ENCODE measurements around the gene CCDC93.

The CCDC93 gene, protein sequence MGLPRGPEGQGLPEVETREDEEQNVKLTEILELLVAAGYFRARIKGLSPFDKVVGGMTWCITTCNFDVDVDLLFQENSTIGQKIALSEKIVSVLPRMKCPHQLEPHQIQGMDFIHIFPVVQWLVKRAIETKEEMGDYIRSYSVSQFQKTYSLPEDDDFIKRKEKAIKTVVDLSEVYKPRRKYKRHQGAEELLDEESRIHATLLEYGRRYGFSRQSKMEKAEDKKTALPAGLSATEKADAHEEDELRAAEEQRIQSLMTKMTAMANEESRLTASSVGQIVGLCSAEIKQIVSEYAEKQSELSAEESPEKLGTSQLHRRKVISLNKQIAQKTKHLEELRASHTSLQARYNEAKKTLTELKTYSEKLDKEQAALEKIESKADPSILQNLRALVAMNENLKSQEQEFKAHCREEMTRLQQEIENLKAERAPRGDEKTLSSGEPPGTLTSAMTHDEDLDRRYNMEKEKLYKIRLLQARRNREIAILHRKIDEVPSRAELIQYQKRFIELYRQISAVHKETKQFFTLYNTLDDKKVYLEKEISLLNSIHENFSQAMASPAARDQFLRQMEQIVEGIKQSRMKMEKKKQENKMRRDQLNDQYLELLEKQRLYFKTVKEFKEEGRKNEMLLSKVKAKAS

DNA sequence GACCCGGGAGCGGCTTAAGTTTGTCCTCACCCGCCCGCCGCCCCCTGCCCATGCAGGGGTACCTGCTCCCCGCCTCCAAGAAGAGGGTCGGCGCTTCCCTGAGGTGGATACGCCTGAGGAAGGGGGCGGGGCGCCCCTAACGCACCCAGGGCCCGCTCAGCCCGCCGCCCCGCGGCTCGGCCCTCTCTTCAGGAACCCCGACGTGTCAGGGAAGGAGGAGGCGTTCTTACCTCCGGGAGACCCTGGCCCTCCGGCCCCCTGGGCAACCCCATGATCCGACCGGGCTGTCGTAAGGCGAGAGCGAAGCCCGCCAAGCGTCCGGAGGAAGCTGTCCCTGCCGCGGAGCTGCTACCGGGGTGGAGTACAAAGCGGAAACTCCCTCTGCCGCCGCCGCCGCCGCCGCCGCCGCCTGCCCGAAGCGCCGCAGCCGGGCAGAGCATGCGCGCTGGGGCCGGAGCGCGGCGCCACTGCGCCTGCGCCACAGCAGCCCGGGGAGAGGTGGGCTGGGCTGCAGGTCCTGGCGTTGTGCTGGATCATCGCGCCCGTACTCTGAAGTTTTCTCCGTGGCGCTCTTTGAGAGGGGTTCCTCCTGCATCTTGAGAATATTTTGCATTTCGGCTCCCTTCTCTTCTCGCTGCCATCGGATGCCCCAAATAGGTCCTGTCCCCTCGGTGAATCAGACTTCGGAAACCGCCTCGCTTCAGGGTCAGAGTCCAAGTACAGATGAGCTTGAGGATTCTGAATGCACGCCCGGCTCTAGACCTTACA is at the start of gene CCDC93:
Gene CCDC93 (minus strand): TSS at position 347 of the 768 bp plus-strand sequence. CDS start 75 bp downstream, at position 272.
- Histone ChIP-seq H3K9ac (ENCODE audit: low read depth, low read length) (peak within 1 kb of the TSS; percentile 65), H3K4me1 (ENCODE audit: control insufficient read depth, insufficient read depth, low read length) (peaks cover 5% of the 10 kb centered on the region), H3K9me3 (ENCODE audit: control insufficient read depth, insufficient read depth, low read length) (no peaks in the 10 kb centered on the region), H3K4me3 (ENCODE audit: low read depth, low read length) (peak within 1 kb of the TSS; percentile 93), H3K27me3 (ENCODE audit: control insufficient read depth, insufficient read depth, low read length) (peaks cover 24% of the 10 kb centered on the region), H3K36me3 (ENCODE audit: control insufficient read depth, insufficient read depth, low read length) (no peaks in the 10 kb centered on the region)

DNA sequence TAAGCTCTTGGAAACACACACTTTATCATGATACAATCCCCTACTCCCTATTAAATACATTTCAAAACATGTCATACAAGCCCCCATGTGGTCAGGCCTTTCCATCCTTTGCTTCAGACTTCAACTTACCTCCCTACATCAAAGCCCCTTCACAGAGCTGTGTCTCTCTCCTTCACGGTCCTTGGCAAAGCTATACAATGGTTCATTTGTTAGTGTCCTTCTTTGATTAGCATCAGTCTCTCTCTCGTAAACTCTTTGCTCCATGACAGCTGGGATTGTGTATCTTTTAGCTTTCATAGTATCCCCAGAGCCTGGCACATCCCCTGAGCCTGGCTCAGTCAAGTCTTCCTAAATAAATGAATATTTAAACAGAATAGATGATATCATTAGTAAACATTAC is 48.8 kb upstream of the CCDC93 start:
- Histone ChIP-seq H3K4me1 (ENCODE audit: control insufficient read depth, insufficient read depth, low read length) (no peaks in the 10 kb centered on the region), H3K9me3 (ENCODE audit: control insufficient read depth, insufficient read depth, low read length) (no peaks in the 10 kb centered on the region), H3K27me3 (ENCODE audit: control insufficient read depth, insufficient read depth, low read length) (no peaks in the 10 kb centered on the region), H3K9ac (ENCODE audit: low read depth, low read length) (no peak overlapping the region), H3K36me3 (ENCODE audit: control insufficient read depth, insufficient read depth, low read length) (no peaks in the 10 kb centered on the region), H3K4me3 (ENCODE audit: low read depth, low read length) (no peak overlapping the region)

DNA sequence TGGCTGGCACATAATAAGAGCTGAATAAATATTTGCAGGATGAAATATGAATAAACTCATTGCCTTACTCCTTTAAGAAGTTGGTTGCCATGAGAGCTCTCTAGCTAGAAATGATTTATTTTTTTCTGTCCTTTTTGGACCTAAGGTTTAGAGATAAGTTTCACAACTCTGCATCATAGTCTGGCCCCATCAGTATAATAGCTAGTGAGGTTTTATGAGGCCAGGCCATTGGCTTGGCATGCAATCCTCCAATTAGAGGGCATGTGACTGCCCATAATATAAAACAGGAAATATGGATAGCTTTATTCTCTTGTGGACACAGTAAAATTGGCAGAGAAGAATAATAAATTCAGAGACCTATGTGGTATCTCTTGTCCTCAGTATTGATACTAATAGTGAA is 48.2 kb upstream of the CCDC93 start:
- H3K9me3 ChIP-seq (ENCODE audit: control insufficient read depth, insufficient read depth, low read length): no peaks in the 10 kb centered on the region
- H3K4me3 ChIP-seq (ENCODE audit: low read depth, low read length): no peak overlapping the region
- no peaks in the 10 kb centered on the region for H3K27me3 ChIP-seq (ENCODE audit: control insufficient read depth, insufficient read depth, low read length)
- H3K9ac ChIP-seq (ENCODE audit: low read depth, low read length): no peak overlapping the region
- no peaks in the 10 kb centered on the region for H3K4me1 ChIP-seq (ENCODE audit: control insufficient read depth, insufficient read depth, low read length)
- no peaks in the 10 kb centered on the region for H3K36me3 ChIP-seq (ENCODE audit: control insufficient read depth, insufficient read depth, low read length)

DNA sequence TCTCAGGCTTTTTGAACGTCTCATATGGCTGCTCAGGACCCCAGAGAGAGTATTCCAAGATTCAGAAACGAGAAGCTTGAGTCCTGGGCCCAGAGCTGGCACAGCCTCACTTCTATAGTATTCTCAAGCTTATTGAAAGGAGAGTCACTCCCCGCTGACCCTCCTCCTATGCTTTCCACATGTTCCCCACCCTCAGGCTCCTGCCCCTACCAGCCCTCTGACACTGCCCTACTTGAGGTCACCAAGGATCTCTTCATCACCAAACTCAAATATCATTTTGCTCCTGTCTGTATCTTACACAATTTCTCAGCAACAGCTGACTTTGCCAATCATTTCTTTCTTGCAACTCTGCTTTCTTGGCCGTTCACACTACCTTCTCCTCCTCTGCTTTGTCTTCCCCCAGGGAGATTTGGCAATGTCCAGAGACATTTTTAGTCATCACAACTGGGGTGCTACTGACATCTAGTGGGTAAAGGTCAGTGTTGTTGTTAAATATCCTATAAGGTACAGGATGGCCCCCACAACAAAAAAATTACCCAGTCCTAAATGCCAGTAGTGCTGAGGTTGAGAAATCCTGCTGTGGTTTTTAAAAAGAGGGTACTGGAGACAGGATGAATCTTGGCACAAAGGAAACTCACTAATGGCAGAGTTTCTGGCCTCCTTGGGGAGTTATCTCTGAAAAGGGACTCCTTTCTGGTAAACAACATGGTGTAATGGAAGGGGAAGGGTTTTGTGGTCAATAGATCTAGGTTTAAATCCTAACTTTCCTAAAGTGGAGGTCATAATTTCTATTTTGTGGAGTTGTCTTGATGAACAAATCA is 47.5 kb upstream of the CCDC93 start:
- no peak overlapping the region for H3K9ac ChIP-seq (ENCODE audit: low read depth, low read length)
- H3K4me1 ChIP-seq (ENCODE audit: control insufficient read depth, insufficient read depth, low read length): no peaks in the 10 kb centered on the region
- no peaks in the 10 kb centered on the region for H3K27me3 ChIP-seq (ENCODE audit: control insufficient read depth, insufficient read depth, low read length)
- no peaks in the 10 kb centered on the region for H3K36me3 ChIP-seq (ENCODE audit: control insufficient read depth, insufficient read depth, low read length)
- H3K9me3 ChIP-seq (ENCODE audit: control insufficient read depth, insufficient read depth, low read length): no peaks in the 10 kb centered on the region
- H3K4me3 ChIP-seq (ENCODE audit: low read depth, low read length): no peak overlapping the region

DNA sequence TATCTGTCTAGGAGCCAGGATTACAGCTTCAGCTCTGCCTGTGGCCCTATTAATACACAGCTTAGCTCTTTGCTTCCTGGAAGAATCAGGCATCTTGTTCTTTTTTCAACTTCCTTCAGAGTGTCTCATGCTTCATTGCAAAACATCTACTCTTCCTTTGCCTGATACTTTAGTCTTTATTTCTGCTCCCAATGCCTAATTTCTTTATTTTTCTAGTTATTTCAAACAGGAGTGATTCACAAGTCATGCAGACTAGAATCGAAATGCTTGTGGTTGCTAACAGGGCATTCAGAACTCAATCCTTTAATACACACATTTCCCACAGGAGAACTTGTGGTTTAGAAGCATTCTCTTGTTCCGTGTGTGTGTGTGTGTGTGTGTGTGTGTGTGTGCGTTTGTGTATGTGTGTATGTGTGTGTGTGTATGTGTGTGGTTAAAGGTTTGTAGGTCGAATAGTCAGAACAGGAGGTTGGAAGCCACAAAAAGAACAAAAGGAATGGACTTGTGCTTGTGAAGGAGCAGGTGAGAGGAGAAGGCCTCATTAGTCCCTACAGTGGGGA is 46.1 kb upstream of the CCDC93 start:
- Histone ChIP-seq H3K27me3 (ENCODE audit: control insufficient read depth, insufficient read depth, low read length) (no peaks in the 10 kb centered on the region), H3K4me1 (ENCODE audit: control insufficient read depth, insufficient read depth, low read length) (no peaks in the 10 kb centered on the region), H3K9ac (ENCODE audit: low read depth, low read length) (no peak overlapping the region), H3K4me3 (ENCODE audit: low read depth, low read length) (no peak overlapping the region), H3K9me3 (ENCODE audit: control insufficient read depth, insufficient read depth, low read length) (no peaks in the 10 kb centered on the region), H3K36me3 (ENCODE audit: control insufficient read depth, insufficient read depth, low read length) (no peaks in the 10 kb centered on the region)

DNA sequence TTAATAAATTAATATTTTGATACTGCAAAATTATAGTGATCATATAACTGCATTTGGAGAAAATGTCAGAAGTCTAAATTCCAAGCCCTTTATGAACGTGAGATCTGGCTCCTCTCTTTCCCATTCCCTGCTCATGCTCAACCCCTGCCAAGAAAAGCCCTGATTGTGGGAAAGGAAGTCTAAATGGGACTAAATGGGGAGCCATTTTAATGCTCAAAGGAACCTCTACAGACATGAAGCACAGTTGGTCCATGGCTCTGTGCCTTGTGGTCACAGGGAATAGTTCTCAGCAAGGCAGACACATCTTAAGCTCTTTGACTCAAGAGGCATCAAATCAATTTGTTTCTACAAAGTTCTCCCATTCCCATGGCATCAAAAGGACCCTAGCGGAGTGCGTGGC is 45.1 kb upstream of the CCDC93 start:
- Histone ChIP-seq H3K4me3 (ENCODE audit: low read depth, low read length) (no peak overlapping the region), H3K9me3 (ENCODE audit: control insufficient read depth, insufficient read depth, low read length) (no peaks in the 10 kb centered on the region), H3K27me3 (ENCODE audit: control insufficient read depth, insufficient read depth, low read length) (no peaks in the 10 kb centered on the region), H3K4me1 (ENCODE audit: control insufficient read depth, insufficient read depth, low read length) (no peaks in the 10 kb centered on the region), H3K36me3 (ENCODE audit: control insufficient read depth, insufficient read depth, low read length) (no peaks in the 10 kb centered on the region), H3K9ac (ENCODE audit: low read depth, low read length) (no peak overlapping the region)

DNA sequence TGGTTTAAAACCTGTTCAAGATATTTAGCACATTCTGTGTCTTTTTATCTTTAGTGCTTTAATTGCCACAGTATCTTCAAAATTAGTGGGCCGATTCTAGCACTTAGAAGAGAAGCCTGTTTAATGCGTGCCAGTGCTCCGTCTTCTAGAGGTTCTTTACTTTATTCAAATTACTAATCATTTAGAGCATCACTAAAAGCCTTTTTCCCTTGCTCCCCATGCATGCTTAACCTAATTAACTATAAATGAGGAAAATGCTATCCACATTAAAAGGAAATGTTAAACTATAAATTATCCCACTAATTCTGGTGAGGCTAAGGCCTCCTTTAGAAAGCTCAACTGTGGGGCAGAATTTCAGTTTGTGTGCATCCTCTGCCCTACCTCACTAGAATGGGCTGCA is 42.9 kb upstream of the CCDC93 start:
- Histone ChIP-seq H3K9ac (ENCODE audit: low read depth, low read length) (no peak overlapping the region), H3K4me1 (ENCODE audit: control insufficient read depth, insufficient read depth, low read length) (no peaks in the 10 kb centered on the region), H3K4me3 (ENCODE audit: low read depth, low read length) (no peak overlapping the region), H3K27me3 (ENCODE audit: control insufficient read depth, insufficient read depth, low read length) (no peaks in the 10 kb centered on the region), H3K36me3 (ENCODE audit: control insufficient read depth, insufficient read depth, low read length) (no peaks in the 10 kb centered on the region), H3K9me3 (ENCODE audit: control insufficient read depth, insufficient read depth, low read length) (no peaks in the 10 kb centered on the region)

DNA sequence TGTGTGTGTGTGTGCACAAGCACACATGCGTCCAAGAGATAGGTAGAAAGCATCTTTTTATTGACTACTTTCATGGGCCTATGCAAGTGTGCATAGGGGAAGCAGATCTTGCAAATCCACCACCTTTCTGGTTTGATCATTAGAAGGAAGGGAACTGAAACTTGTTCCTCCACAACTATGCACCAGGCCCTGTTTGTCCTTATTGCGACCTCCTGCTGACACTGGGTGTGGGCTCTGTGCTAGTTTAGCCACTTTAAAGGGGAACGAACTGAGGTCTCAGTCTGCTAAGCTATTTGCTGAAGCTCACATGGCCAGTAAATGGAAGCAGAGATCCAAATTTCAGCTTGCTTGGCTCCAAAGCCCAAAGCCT is 42.3 kb upstream of the CCDC93 start:
- no peak overlapping the region for H3K9ac ChIP-seq (ENCODE audit: low read depth, low read length)
- no peaks in the 10 kb centered on the region for H3K4me1 ChIP-seq (ENCODE audit: control insufficient read depth, insufficient read depth, low read length)
- no peak overlapping the region for H3K4me3 ChIP-seq (ENCODE audit: low read depth, low read length)
- no peaks in the 10 kb centered on the region for H3K36me3 ChIP-seq (ENCODE audit: control insufficient read depth, insufficient read depth, low read length)
- H3K9me3 ChIP-seq (ENCODE audit: control insufficient read depth, insufficient read depth, low read length): no peaks in the 10 kb centered on the region
- no peaks in the 10 kb centered on the region for H3K27me3 ChIP-seq (ENCODE audit: control insufficient read depth, insufficient read depth, low read length)

DNA sequence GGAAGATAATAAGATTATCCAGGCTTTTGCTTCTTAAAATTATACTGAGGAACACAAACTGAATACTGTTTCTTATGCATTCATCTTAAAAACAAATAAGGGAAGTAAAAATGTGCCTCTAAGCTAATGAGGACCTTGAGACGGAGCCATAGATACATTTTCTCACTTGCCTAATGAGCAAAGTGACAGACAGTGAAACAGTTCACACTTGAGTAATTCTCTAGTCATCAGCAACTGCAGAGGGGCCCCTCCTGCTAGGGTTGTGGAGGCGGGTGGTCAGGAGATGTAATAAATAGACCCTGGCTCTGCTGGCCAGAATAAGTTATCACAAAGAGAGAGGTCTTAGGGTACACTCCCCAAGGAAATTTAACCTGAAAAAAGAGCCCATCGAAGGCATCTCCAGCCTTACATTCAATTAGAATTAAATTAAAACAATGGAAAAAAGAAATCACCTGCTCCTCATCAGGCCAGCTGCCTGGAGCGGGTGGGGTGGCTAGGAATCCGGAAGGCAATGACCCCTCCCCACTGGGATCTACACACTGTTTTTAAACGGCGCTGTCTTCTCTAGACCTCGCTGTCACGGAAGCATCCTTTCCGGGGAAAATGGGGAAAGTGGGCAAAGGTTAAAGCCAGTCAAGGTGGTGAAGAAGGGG is 41.8 kb upstream of the CCDC93 start:
- Histone ChIP-seq H3K4me1 (ENCODE audit: control insufficient read depth, insufficient read depth, low read length) (no peaks in the 10 kb centered on the region), H3K9me3 (ENCODE audit: control insufficient read depth, insufficient read depth, low read length) (no peaks in the 10 kb centered on the region), H3K4me3 (ENCODE audit: low read depth, low read length) (no peak overlapping the region), H3K36me3 (ENCODE audit: control insufficient read depth, insufficient read depth, low read length) (no peaks in the 10 kb centered on the region), H3K27me3 (ENCODE audit: control insufficient read depth, insufficient read depth, low read length) (no peaks in the 10 kb centered on the region), H3K9ac (ENCODE audit: low read depth, low read length) (no peak overlapping the region)

DNA sequence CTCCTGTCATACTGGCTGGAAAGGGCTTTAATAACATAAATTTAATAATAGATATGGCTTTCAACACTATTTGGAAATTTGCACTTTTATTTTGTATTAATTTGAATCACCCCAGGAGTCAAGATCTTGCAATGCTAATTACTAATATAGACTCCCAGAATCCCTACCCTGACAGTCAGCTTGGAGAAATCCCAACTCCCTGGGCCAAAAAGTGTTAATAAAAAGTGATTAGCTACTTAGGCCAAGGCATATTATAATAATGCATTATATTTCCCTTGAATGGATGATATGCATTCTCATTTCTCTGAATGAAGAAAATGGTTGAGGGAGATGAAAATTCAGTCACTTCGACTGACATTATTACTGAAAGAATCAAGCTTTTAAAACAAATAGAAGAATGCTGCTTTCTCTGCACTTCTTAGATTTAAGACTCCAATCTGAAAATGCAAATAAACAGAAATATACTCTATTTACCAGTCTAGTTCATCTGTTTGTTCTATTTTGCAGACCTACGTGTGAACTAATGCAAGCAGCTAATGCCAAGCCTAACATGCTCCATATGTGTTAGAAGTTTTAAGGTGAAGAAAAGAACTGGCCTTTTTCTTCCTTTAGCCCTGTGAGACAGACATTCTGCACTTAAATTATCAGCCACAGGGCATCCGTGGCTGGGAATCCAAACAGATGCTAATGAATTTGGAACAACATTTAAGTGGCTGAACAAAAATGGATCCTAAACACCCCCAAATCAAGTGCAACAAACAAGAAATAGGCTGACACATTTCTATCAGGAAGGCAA is 40.5 kb upstream of the CCDC93 start:
- H3K27me3 ChIP-seq (ENCODE audit: control insufficient read depth, insufficient read depth, low read length): no peaks in the 10 kb centered on the region
- H3K9me3 ChIP-seq (ENCODE audit: control insufficient read depth, insufficient read depth, low read length): no peaks in the 10 kb centered on the region
- H3K9ac ChIP-seq (ENCODE audit: low read depth, low read length): no peak overlapping the region
- no peak overlapping the region for H3K4me3 ChIP-seq (ENCODE audit: low read depth, low read length)
- H3K4me1 ChIP-seq (ENCODE audit: control insufficient read depth, insufficient read depth, low read length): no peaks in the 10 kb centered on the region
- no peaks in the 10 kb centered on the region for H3K36me3 ChIP-seq (ENCODE audit: control insufficient read depth, insufficient read depth, low read length)

All from iPS-15b (cell line).